Measurements from ENCODE around the gene TP63.

Gene TP63

GRCh38 chr3:189787191-189787590 is 156.0 kb downstream of the TP63 start:
- no peak for DNase-seq (ENCODE audit: low read depth in 2 of 2)
- H3K4me3 ChIP-seq (replicated peaks in 1 of 2; ENCODE audit: low read depth in 2 of 2, low read length in 2 of 2), result no peak overlapping the region
- no peak for TF ChIP-seq CTCF (IDR thresholded peaks at IDR 0.05; ENCODE audit: low read depth, low read length)

GRCh38 chr3:189787632-189788031 is 156.4 kb downstream of the TP63 start:
- TF ChIP-seq CTCF (IDR thresholded peaks at IDR 0.05; ENCODE audit: low read depth, low read length), result no peak
- peak; percentile 4 to 35 for DNase-seq (ENCODE audit: low read depth in 2 of 2)
- H3K4me3 ChIP-seq (replicated peaks in 1 of 2; ENCODE audit: low read depth in 2 of 2, low read length in 2 of 2), result no peak overlapping the region

GRCh38 chr3:189789432-189789831 is 158.2 kb downstream of the TP63 start:
- no peak for TF ChIP-seq CTCF (IDR thresholded peaks at IDR 0.05; ENCODE audit: low read depth, low read length)
- H3K4me3 ChIP-seq (replicated peaks in 1 of 2; ENCODE audit: low read depth in 2 of 2, low read length in 2 of 2), result no peak overlapping the region
- DNase-seq (ENCODE audit: low read depth in 2 of 2), result no peak

GRCh38 chr3:189790658-189791057 is 159.5 kb downstream of the TP63 start:
- no peak for DNase-seq (ENCODE audit: low read depth in 2 of 2)
- TF ChIP-seq CTCF (IDR thresholded peaks at IDR 0.05; ENCODE audit: low read depth, low read length), result no peak
- H3K4me3 ChIP-seq (replicated peaks in 1 of 2; ENCODE audit: low read depth in 2 of 2, low read length in 2 of 2), result no peak overlapping the region

- H3K4me3 ChIP-seq (replicated peaks in 1 of 2; ENCODE audit: low read depth in 2 of 2, low read length in 2 of 2), result no peak overlapping the region
- DNase-seq (ENCODE audit: low read depth in 2 of 2), result no peak
- no peak for TF ChIP-seq CTCF (IDR thresholded peaks at IDR 0.05; ENCODE audit: low read depth, low read length)
Observed at GRCh38 chr3:189792046-189792929, 161.1 kb downstream of the TP63 start.

GRCh38 chr3:189794518-189794917 is 163.3 kb downstream of the TP63 start:
- no peak overlapping the region for H3K4me3 ChIP-seq (replicated peaks in 1 of 2; ENCODE audit: low read depth in 2 of 2, low read length in 2 of 2)
- no peak for TF ChIP-seq CTCF (IDR thresholded peaks at IDR 0.05; ENCODE audit: low read depth, low read length)
- DNase-seq (ENCODE audit: low read depth in 2 of 2), result no peak

All from cardiac fibroblast (primary cell).